HEK293 (cell line): ENCODE results near the gene TMED6.

Experiments
- CTCF ChIA-PET: fragments of 350-600 bp; formaldehyde crosslinking; extraction: SDS; loops from one replicate; lab custom pipeline; 2021; ENCODE audit warnings: antibody characterized with exemption; lab: Yijun Ruan, JAX
- POLR2A ChIA-PET: fragments of 300-600 bp; formaldehyde crosslinking; extraction: SDS; loops from one replicate; lab custom pipeline; 2020; ENCODE audit warnings: antibody characterized with exemption, inconsistent platforms; lab: Yijun Ruan, JAX
- H3K27ac ChIP-seq: fragments of 200-500 bp; sonication (Bioruptor generic); 2 replicates; pipeline ENCODE4 v1.5.1; 2014; ENCODE audit warnings: low read depth, low read length, control low read depth, inconsistent platforms; ENCODE audit errors: extremely low read depth
- H3K36me3 ChIP-seq, 2 experiments: fragments of 200-500 bp in 1 of 2; sonication (Bioruptor generic) in 1 of 2; 1 replicate in 1 of 2; 2 replicates in 1 of 2; pipeline ENCODE4 v1.5.1; 2014 to 2017; ENCODE audit warnings: inconsistent platforms in 2 of 2, low read length in 2 of 2; ENCODE audit not compliant: control insufficient read depth in 2 of 2, insufficient read depth in 1 of 2
- H3K4me1 ChIP-seq: fragments of 200-500 bp; sonication (Bioruptor generic); 2 replicates; pipeline ENCODE4 v1.5.1; 2014; ENCODE audit warnings: mild to moderate bottlenecking, low read length, inconsistent platforms; ENCODE audit not compliant: control insufficient read depth, insufficient read depth
- H3K4me3 ChIP-seq: 2 replicates; pipeline ENCODE4 v1.5.1; 2011; ENCODE audit warnings: low read depth, mild to moderate bottlenecking, control low read depth, low read length, moderate library complexity
- H3K9me3 ChIP-seq: fragments of 200-500 bp; sonication (Bioruptor generic); 2 replicates; pipeline ENCODE4 v1.5.1; 2014; ENCODE audit warnings: low read depth, low read length, inconsistent platforms; ENCODE audit not compliant: control insufficient read depth, insufficient read depth
- AEBP2 ChIP-seq: fragments of 450-650 bp; formaldehyde crosslinking; IDR thresholded peaks from 2 replicates; pipeline ENCODE4 v1.5.1; 2016; ENCODE audit warnings: missing biosample characterization, missing genetic modification characterization, borderline replicate concordance
- REPIN1 ChIP-seq: fragments of 450-650 bp; formaldehyde crosslinking; IDR thresholded peaks from 2 replicates; pipeline ENCODE4 v1.5.1; 2017; ENCODE audit warnings: missing biosample characterization, missing genetic modification characterization, low read depth
- SCRT2 ChIP-seq: fragments of 450-650 bp; formaldehyde crosslinking; IDR thresholded peaks from 2 replicates; pipeline ENCODE4 v1.5.1; 2016; ENCODE audit warnings: missing biosample characterization, missing genetic modification characterization
- SETDB1 ChIP-seq: IDR thresholded peaks from one replicate; pipeline ENCODE4 v1.6.1; 2017; ENCODE audit warnings: mild to moderate bottlenecking, low read length, moderate library complexity, mixed read lengths; ENCODE audit not compliant: insufficient read length
- ZNF248 ChIP-seq: fragments of 450-650 bp; formaldehyde crosslinking; IDR thresholded peaks from 2 replicates; pipeline ENCODE4 v1.5.1; 2017; ENCODE audit warnings: missing biosample characterization, missing genetic modification characterization
- ZNF391 ChIP-seq: fragments of 450-650 bp; formaldehyde crosslinking; IDR thresholded peaks from 2 replicates; pipeline ENCODE4 v1.5.1; 2016; ENCODE audit warnings: low read depth, missing biosample characterization, missing genetic modification characterization, borderline replicate concordance
- ZNF416 ChIP-seq: fragments of 450-650 bp; formaldehyde crosslinking; IDR thresholded peaks from 2 replicates; pipeline ENCODE4 v1.5.1; 2016; ENCODE audit warnings: missing biosample characterization, missing genetic modification characterization
- ZNF426 ChIP-seq: fragments of 450-650 bp; formaldehyde crosslinking; IDR thresholded peaks from 2 replicates; pipeline ENCODE4 v1.5.1; 2017; ENCODE audit warnings: missing biosample characterization, missing genetic modification characterization, mild to moderate bottlenecking, inconsistent platforms, moderate library complexity
- ZNF610 ChIP-seq: fragments of 450-650 bp; formaldehyde crosslinking; IDR thresholded peaks from 2 replicates; pipeline ENCODE4 v1.5.1; 2016; ENCODE audit warnings: missing biosample characterization, missing genetic modification characterization, borderline replicate concordance
- ZNF654 ChIP-seq: fragments of 450-650 bp; formaldehyde crosslinking; IDR thresholded peaks from 2 replicates; pipeline ENCODE4 v1.5.1; 2016; ENCODE audit warnings: low read depth, missing biosample characterization, missing genetic modification characterization
- ZNF785 ChIP-seq: fragments of 450-650 bp; formaldehyde crosslinking; IDR thresholded peaks from 2 replicates; pipeline ENCODE4 v1.5.1; 2016; ENCODE audit warnings: missing biosample characterization, missing genetic modification characterization
- ZNF843 ChIP-seq: fragments of 450-650 bp; formaldehyde crosslinking; IDR thresholded peaks from 2 replicates; pipeline ENCODE4 v1.5.1; 2016; ENCODE audit warnings: missing biosample characterization, missing genetic modification characterization
- TF ChIP-seq, protein P1 (sequence below): fragments of 450-650 bp; formaldehyde crosslinking; IDR thresholded peaks from 2 replicates; pipeline ENCODE4 v1.5.1; 2016; ENCODE audit warnings: missing biosample characterization, missing genetic modification characterization, low read depth
- TF ChIP-seq, protein P2 (sequence below): fragments of 450-650 bp; formaldehyde crosslinking; IDR thresholded peaks from 2 replicates; pipeline ENCODE4 v1.5.1; 2016; ENCODE audit warnings: missing biosample characterization, missing genetic modification characterization

The TMED6 gene

DNA sequence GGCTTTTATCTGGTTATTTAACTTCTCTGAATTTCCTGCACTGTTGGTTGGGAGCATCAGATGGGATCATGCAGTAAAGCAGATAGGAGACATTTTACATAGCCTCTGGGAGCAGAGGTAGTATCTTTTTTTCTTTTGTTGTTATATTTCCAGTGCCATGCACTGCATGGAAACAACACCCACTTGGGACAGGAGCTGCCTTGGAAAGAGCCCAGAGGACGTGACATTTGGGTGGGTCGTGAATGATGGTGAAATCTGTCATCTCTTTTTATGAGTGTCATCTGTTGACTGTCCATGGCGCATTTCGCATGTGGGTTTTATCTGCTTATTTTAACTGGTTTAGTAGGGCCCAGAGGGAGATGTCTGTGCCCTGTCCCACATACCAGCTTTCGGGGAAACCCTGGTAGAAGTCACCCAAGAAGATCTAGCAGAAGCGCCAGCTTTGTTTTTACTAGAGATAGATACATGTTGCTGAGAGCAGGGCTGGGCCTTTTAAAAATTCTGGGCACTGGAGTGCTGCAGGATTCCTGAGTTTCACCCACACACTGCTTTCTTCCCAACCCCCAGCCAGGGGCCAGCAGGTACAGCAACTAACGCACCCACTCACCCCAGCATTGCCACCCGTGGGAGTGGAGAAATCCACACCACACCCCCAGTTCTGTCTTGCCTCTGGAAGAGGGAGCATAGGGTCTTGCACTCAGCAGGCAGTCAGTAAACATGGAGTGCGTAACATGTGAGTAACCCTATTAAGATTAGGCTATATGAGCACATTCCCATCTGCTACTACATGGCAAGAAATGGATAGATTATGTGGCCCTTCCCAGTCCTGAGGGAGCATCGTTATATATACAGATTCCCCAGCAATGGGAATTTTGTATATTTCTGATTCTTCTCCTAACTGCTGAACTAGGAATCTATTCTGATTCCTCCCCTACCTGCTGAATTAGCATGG is 42.6 kb upstream of the TMED6 start (continued):
- TF ChIP-seq, protein P1, sequence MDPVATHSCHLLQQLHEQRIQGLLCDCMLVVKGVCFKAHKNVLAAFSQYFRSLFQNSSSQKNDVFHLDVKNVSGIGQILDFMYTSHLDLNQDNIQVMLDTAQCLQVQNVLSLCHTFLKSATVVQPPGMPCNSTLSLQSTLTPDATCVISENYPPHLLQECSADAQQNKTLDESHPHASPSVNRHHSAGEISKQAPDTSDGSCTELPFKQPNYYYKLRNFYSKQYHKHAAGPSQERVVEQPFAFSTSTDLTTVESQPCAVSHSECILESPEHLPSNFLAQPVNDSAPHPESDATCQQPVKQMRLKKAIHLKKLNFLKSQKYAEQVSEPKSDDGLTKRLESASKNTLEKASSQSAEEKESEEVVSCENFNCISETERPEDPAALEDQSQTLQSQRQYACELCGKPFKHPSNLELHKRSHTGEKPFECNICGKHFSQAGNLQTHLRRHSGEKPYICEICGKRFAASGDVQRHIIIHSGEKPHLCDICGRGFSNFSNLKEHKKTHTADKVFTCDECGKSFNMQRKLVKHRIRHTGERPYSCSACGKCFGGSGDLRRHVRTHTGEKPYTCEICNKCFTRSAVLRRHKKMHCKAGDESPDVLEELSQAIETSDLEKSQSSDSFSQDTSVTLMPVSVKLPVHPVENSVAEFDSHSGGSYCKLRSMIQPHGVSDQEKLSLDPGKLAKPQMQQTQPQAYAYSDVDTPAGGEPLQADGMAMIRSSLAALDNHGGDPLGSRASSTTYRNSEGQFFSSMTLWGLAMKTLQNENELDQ (tag by site-specific recombination), result no peak
- TF ChIP-seq, protein P2, sequence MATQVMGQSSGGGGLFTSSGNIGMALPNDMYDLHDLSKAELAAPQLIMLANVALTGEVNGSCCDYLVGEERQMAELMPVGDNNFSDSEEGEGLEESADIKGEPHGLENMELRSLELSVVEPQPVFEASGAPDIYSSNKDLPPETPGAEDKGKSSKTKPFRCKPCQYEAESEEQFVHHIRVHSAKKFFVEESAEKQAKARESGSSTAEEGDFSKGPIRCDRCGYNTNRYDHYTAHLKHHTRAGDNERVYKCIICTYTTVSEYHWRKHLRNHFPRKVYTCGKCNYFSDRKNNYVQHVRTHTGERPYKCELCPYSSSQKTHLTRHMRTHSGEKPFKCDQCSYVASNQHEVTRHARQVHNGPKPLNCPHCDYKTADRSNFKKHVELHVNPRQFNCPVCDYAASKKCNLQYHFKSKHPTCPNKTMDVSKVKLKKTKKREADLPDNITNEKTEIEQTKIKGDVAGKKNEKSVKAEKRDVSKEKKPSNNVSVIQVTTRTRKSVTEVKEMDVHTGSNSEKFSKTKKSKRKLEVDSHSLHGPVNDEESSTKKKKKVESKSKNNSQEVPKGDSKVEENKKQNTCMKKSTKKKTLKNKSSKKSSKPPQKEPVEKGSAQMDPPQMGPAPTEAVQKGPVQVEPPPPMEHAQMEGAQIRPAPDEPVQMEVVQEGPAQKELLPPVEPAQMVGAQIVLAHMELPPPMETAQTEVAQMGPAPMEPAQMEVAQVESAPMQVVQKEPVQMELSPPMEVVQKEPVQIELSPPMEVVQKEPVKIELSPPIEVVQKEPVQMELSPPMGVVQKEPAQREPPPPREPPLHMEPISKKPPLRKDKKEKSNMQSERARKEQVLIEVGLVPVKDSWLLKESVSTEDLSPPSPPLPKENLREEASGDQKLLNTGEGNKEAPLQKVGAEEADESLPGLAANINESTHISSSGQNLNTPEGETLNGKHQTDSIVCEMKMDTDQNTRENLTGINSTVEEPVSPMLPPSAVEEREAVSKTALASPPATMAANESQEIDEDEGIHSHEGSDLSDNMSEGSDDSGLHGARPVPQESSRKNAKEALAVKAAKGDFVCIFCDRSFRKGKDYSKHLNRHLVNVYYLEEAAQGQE (tag by site-specific recombination), result no peak

GRCh38 chr16:69386596-69386995 is 35.0 kb upstream of the TMED6 start:
- H3K9me3 ChIP-seq, result no peaks in the 10 kb centered on the region
- no peaks in the 10 kb centered on the region for H3K4me1 ChIP-seq
- TF ChIP-seq ZNF654 (no peak), REPIN1 (tag by site-specific recombination) (no peak), SETDB1 (no peak), ZNF785 (no peak)
- TF ChIP-seq, all 188 proteins: peak for 0
- H3K4me3 ChIP-seq, result no peak overlapping the region
- CTCF ChIA-PET, result interaction anchor here (1.9 kb wide), 1 partner anchor 9 kb away, joined by 5 read pairs; no protein-coding TSS in a partner anchor
- no peak overlapping the region for H3K27ac ChIP-seq
- H3K36me3 ChIP-seq, result peaks cover 8 to 29% of the 10 kb centered on the region in 2 experiments
- POLR2A ChIA-PET, result interaction anchor here (1.0 to 1.2 kb wide), 2 partner anchors 9 to 18 kb away, joined by 3 to 4 read pairs; no protein-coding TSS in a partner anchor

DNA sequence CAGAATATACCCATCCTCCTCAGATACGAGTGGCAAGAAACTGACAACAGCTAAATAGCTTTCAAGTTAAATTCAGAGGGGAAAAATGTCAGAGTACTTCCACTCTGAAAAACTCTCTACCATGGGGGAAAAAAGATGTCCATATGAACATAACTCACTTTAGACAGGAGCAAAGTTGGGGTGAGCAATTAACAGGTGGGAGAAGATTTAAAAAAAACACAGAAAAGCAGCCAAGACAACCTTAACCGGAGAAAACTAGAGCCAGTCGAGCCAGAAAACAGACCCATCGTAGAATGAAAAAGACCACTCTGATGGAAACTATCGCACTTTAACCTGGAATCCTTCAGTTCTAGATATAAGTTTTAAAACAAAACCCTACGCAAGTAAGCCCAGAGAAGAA is 33.4 kb upstream of the TMED6 start:
- POLR2A ChIA-PET, result interaction anchor here (0.6 kb wide), 1 partner anchor 351 kb away, joined by 3 read pairs; no protein-coding TSS in a partner anchor
- peak overlapping the region; percentile 91 for H3K27ac ChIP-seq

GRCh38 chr16:69382421-69382820 is 30.8 kb upstream of the TMED6 start:
- Histone ChIP-seq H3K4me1 (no peaks in the 10 kb centered on the region), H3K27ac (peak overlapping the region; percentile 27; the same call in 1 of the 2 replicates), H3K36me3 (peaks cover 38 to 65% of the 10 kb centered on the region in 2 experiments), H3K4me3 (no peak overlapping the region), H3K9me3 (no peaks in the 10 kb centered on the region)
- TF ChIP-seq ZNF248 (tag by site-specific recombination), result no peak
- no peak for TF ChIP-seq AEBP2
- no peak for TF ChIP-seq ZNF391 (tag by site-specific recombination)
- no peak for TF ChIP-seq ZNF416 (tag by site-specific recombination)
- POLR2A ChIA-PET, result no interaction called here
- CTCF ChIA-PET, result interaction anchor here (0.9 kb wide), 1 partner anchor 12 kb away, joined by 4 read pairs; no protein-coding TSS in a partner anchor

More for the DNA sequence above, 33.4 kb upstream of the TMED6 start:
- peak overlapping the region; percentile 81 for H3K4me3 ChIP-seq
- no peaks in the 10 kb centered on the region for H3K9me3 ChIP-seq
- CTCF ChIA-PET, result interaction anchor here (0.5 to 1.1 kb wide), 2 partner anchors 8 to 11 kb away, joined by 3 to 5 read pairs; no protein-coding TSS in a partner anchor
- H3K4me1 ChIP-seq, result no peaks in the 10 kb centered on the region
- peaks cover 23 to 41% of the 10 kb centered on the region in 2 experiments for H3K36me3 ChIP-seq
- TF ChIP-seq ZNF426 (tag by site-specific recombination) (no peak), ZNF610 (tag by site-specific recombination) (no peak), ZNF843 (tag by site-specific recombination) (no peak), SCRT2 (tag by site-specific recombination) (peak; percentile 56)
